Activated CD8-positive, alpha-beta memory T cell treated with anti-CD3 and anti-CD28 coated beads for 4 hours (primary cell): ENCODE results near the gene CEP85.
A peak's percentile ranks its signal among the peaks of the same experiment; 100 is the strongest.

Experiments
- DNase-seq, 2 donors: peaks; one replicate each; pipeline ENCODE4 v3.0.0-alpha.2; 2020; ENCODE audit warnings: low read depth in 2 of 2

Gene CEP85

GRCh38 chr1:26278303-26278702, 44.3 kb downstream of the CEP85 start:
- DNase-seq, result no peak

GRCh38 chr1:26278724-26279455, 44.9 kb downstream of the CEP85 start:
- no peak for DNase-seq

- peak; percentile 61 to 67 for DNase-seq
Measured at GRCh38 chr1:26279456-26280332, 45.7 kb downstream of the CEP85 start, which contains the start of gene SH3BGRL3. Gene SH3BGRL3, plus strand, starts transcription at chr1:26280086. Its CDS starts 70 bp downstream, at chr1:26280156.

- DNase-seq, result no peak
Measured at GRCh38 chr1:26280333-26281042, 46.5 kb downstream of the CEP85 start.

- DNase-seq, result no peak
Measured at GRCh38 chr1:26281091-26281958, 47.3 kb downstream of the CEP85 start.

GRCh38 chr1:26281971-26282370, 48.0 kb downstream of the CEP85 start:
- no peak for DNase-seq

GRCh38 chr1:26282401-26282918, 48.5 kb downstream of the CEP85 start:
- DNase-seq, result no peak

- no peak for DNase-seq
Measured at GRCh38 chr1:26283279-26283853, 49.4 kb downstream of the CEP85 start.

GRCh38 chr1:26283871-26284596, 50.0 kb downstream of the CEP85 start:
- no peak for DNase-seq

- peak; percentile 96 to 98 for DNase-seq
Measured at GRCh38 chr1:26284597-26285347, 50.8 kb downstream of the CEP85 start.

- DNase-seq, result no peak
Measured at GRCh38 chr1:26285366-26286063, 51.5 kb downstream of the CEP85 start.

- no peak for DNase-seq
Measured at GRCh38 chr1:26286064-26286416, 52.0 kb downstream of the CEP85 start.

GRCh38 chr1:26287033-26287711, 53.2 kb downstream of the CEP85 start:
- no peak for DNase-seq

- DNase-seq, result no peak
Measured at GRCh38 chr1:26287811-26288210, 53.8 kb downstream of the CEP85 start.

GRCh38 chr1:26288311-26288941, 54.4 kb downstream of the CEP85 start:
- peak in 1 of 2 donors; percentile 55 for DNase-seq

- DNase-seq, result no peak
Measured at GRCh38 chr1:26289158-26290059, 55.4 kb downstream of the CEP85 start.
